NCI-H2107 treated with DMSO at 0.1 percent for 48 hours (cell line): ENCODE data around the gene PRKCZ.
"Not testable (repeated sequence)": the region's sequence is repeated elsewhere in the genome, so short reads cannot be mapped to it uniquely, and the experiment has no call there.

Source experiments
- DNase-seq: peaks from one replicate; lab custom pipeline; 2025; ENCODE audit not compliant: unreplicated experiment; lab: John Stamatoyannopoulos, UW

Gene PRKCZ

GRCh38 chr1:2084306-2084705 is 34.1 kb downstream of the PRKCZ start:
- DNase-seq = no peak

GRCh38 chr1:2085080-2085479 is 34.9 kb downstream of the PRKCZ start:
- no peak for DNase-seq

- no peak for DNase-seq
Observed at GRCh38 chr1:2086446-2087078, 36.4 kb downstream of the PRKCZ start.

GRCh38 chr1:2087766-2088165 is 37.6 kb downstream of the PRKCZ start:
- no peak for DNase-seq

- no peak for DNase-seq
Observed at GRCh38 chr1:2088458-2088857, 38.2 kb downstream of the PRKCZ start.

- no peak for DNase-seq
Observed at GRCh38 chr1:2089051-2089450, 38.8 kb downstream of the PRKCZ start.

- DNase-seq = no peak
Observed at GRCh38 chr1:2090216-2090890, 40.1 kb downstream of the PRKCZ start.

- no peak for DNase-seq
Observed at GRCh38 chr1:2091611-2092604, 41.7 kb downstream of the PRKCZ start.

GRCh38 chr1:2093055-2093454 is 42.8 kb downstream of the PRKCZ start:
- DNase-seq = no peak

- no peak for DNase-seq
Observed at GRCh38 chr1:2093636-2094035, 43.4 kb downstream of the PRKCZ start.

GRCh38 chr1:2094269-2095158 is 44.3 kb downstream of the PRKCZ start:
- DNase-seq = not testable (repeated sequence)

- DNase-seq = no peak
Observed at GRCh38 chr1:2095394-2095793, 45.2 kb downstream of the PRKCZ start.

GRCh38 chr1:2095981-2096736 is 45.9 kb downstream of the PRKCZ start:
- DNase-seq = no peak

GRCh38 chr1:2097386-2098300 is 47.4 kb downstream of the PRKCZ start:
- DNase-seq = no peak

GRCh38 chr1:2098301-2098698 is 48.1 kb downstream of the PRKCZ start:
- no peak for DNase-seq

GRCh38 chr1:2098839-2099785 is 48.9 kb downstream of the PRKCZ start:
- no peak for DNase-seq

- no peak for DNase-seq
Observed at GRCh38 chr1:2099886-2100779, 49.9 kb downstream of the PRKCZ start.
